HepG2 (cell line): ENCODE data around the gene GRAMD1A. TPM values are rescaled to one million over a fixed set of nuclear protein-coding genes. Genes with fewer than 3 reads are reported as not detected.

Experiments
- ATAC-seq: fragments of 200-7000 bp; cut with Tn5 transposase; 3 replicates; pipeline ENCODE4 v1.9.1; 2020; ENCODE audit warnings: mild to moderate bottlenecking, moderate library complexity
- BruUV-seq: library from RNA; stranded (reverse); fragments of 400-500 nt; replicated peaks from 2 replicates; lab custom pipeline; 2021; lab: Mats Ljungman, UMichigan
- CTCF ChIA-PET: fragments of 300-600 bp; formaldehyde crosslinking; extraction: SDS; loops from one replicate; lab custom pipeline; 2021; ENCODE audit warnings: low total read pairs, inconsistent platforms, low intra/inter-chr PET ratio; lab: Yijun Ruan, JAX
- POLR2A ChIA-PET: fragments of 350-600 bp; sonication (Branson Sonifier 250); formaldehyde crosslinking; loops from one replicate; lab custom pipeline; 2020; ENCODE audit warnings: antibody characterized with exemption, inconsistent platforms; lab: Yijun Ruan, JAX
- DNase-seq: peaks from one replicate; pipeline ENCODE4 v3.0.0-alpha.2; 2015; ENCODE audit warnings: low spot score
- FAIRE-seq: peaks from 3 replicates; lab custom pipeline; 2011; peaks lifted over from hg19 to GRCh38; lab: Jason Lieb, UNC
- H2AFZ ChIP-seq: one replicate; pipeline ENCODE4 v1.6.1; 2011; ENCODE audit warnings: low read length, inconsistent platforms
- H3K27ac ChIP-seq: fragments of 300-600 bp; 3 replicates; pipeline ENCODE4 v1.8.0; 2011; ENCODE audit warnings: mixed run types, mild to moderate bottlenecking, mixed read lengths, low read length, inconsistent platforms; ENCODE audit not compliant: insufficient read depth; ENCODE audit errors: extremely low read length
- H3K27me3 ChIP-seq, 2 experiments: fragments of 200-600 bp in 1 of 2; 2 replicates in 1 of 2; 3 replicates in 1 of 2; pipeline versions ENCODE4 v1.6.0 to v1.8.0; 2011; ENCODE audit warnings: low read length in 2 of 2, mild to moderate bottlenecking in 2 of 2, moderate library complexity in 2 of 2, inconsistent platforms in 1 of 2; ENCODE audit not compliant: insufficient read depth in 2 of 2, control insufficient read depth in 1 of 2
- H3K36me3 ChIP-seq, 2 experiments: fragments of 200-600 bp in 1 of 2; replicated peaks in 1 of 2; 2 replicates in 1 of 2; 3 replicates in 1 of 2; pipeline versions ENCODE4 v1.5.1 to v1.8.0; 2011; ENCODE audit warnings: low read length in 2 of 2, inconsistent platforms in 1 of 2; ENCODE audit not compliant: insufficient read depth in 2 of 2, control insufficient read depth in 1 of 2
- H3K4me1 ChIP-seq: 2 replicates; pipeline ENCODE4 v1.5.1; 2012; ENCODE audit warnings: low read length, inconsistent platforms; ENCODE audit not compliant: insufficient read depth
- H3K4me2 ChIP-seq: 2 replicates; pipeline ENCODE4 v1.6.0; 2011; ENCODE audit warnings: low read depth, low read length, inconsistent platforms
- H3K4me3 ChIP-seq, 3 experiments: fragments of 200-600 bp in 1 of 3; sonication (generic), shearing (Covaris generic) in 1 of 3; replicated peaks in 1 of 3; 2 replicates each; pipeline ENCODE4 v1.5.1; 2011 to 2016; ENCODE audit warnings: low read length in 3 of 3, inconsistent platforms in 2 of 3, low read depth in 2 of 3, mild to moderate bottlenecking in 2 of 3, control low read depth in 1 of 3, mixed read lengths in 1 of 3; ENCODE audit not compliant: insufficient read depth in 1 of 3
- H3K79me2 ChIP-seq: one replicate; pipeline ENCODE4 v1.6.1; 2011; ENCODE audit warnings: low read length, inconsistent platforms; ENCODE audit not compliant: insufficient read depth
- H3K9ac ChIP-seq: 2 replicates; pipeline ENCODE4 v1.6.0; 2011; ENCODE audit warnings: mild to moderate bottlenecking, low read depth, low read length, inconsistent platforms; ENCODE audit not compliant: insufficient read depth
- H3K9me3 ChIP-seq: 2 replicates; pipeline ENCODE4 v1.5.1; 2012; ENCODE audit warnings: mild to moderate bottlenecking, low read length
- H4K20me1 ChIP-seq: 2 replicates; pipeline ENCODE4 v1.6.0; 2011; ENCODE audit warnings: inconsistent platforms, mild to moderate bottlenecking, low read length, moderate library complexity; ENCODE audit not compliant: insufficient read depth
- ATM ChIP-seq: fragments of 450-650 bp; IDR thresholded peaks from 2 replicates; pipeline ENCODE4 v1.7.1; 2017; ENCODE audit warnings: mild to moderate bottlenecking, borderline replicate concordance
- KLF16 ChIP-seq, 2 experiments: sonication (generic) in 1 of 2; formaldehyde crosslinking in 1 of 2; IDR thresholded peaks; 2 replicates each; pipeline versions ENCODE4 v1.6.1 to v1.8.0; 2016 to 2023; ENCODE audit warnings: missing genetic modification reagents in 2 of 2, missing compliant biosample characterization in 1 of 2
- SP1 ChIP-seq, 2 experiments: fragments of 450-650 bp in 1 of 2; sonication (generic) in 1 of 2; formaldehyde crosslinking in 1 of 2; IDR thresholded peaks; 2 replicates each; pipeline versions ENCODE4 v1.4.0 to v1.6.1; 2016 to 2020; ENCODE audit warnings: missing genetic modification reagents in 1 of 2
- ZFX ChIP-seq: sonication (generic); formaldehyde crosslinking; IDR thresholded peaks from 2 replicates; pipeline ENCODE4 v1.4.0; 2020; ENCODE audit warnings: mild to moderate bottlenecking, low read depth, missing genetic modification reagents, moderate library complexity
- ZFY ChIP-seq: sonication (generic); formaldehyde crosslinking; IDR thresholded peaks from 2 replicates; pipeline ENCODE4 v1.4.0; 2020; ENCODE audit warnings: missing genetic modification reagents
- ZNF569 ChIP-seq: sonication (generic); formaldehyde crosslinking; IDR thresholded peaks from 2 replicates; pipeline ENCODE4 v1.5.0; 2020; ENCODE audit warnings: mild to moderate bottlenecking, missing genetic modification reagents, moderate library complexity, borderline replicate concordance
- in situ Hi-C: cut with HindIII; loops from 2 replicates; pipeline ENCODE4 v1.10.0; 2017; ENCODE audit warnings: low pct_unique_long_range_greater_than_20kb; ENCODE audit not compliant: extremely low pct_ligation_motif_present
- intact Hi-C: fragments of 100-400 bp; cut with micrococcal nuclease; formaldehyde crosslinking; loops from one replicate; pipeline ENCODE4 v1.10.0; 2022; ENCODE audit not compliant: unreplicated experiment
- polyA plus RNA-seq, 8 experiments: library from polyadenylated mRNA; depleted of rRNA in 3 of 8; stranded (reverse) in 7 of 8; unstranded in 1 of 8; fragments of >200 nt; fragmentation: Illumina TruSeq in 4 of 8; extraction: Trizol in 4 of 8; gene quantifications; 2 replicates each; pipeline versions ENCODE4 v1.2.1 to v1.2.3, GENCODE V29; 2011 to 2016; ENCODE audit warnings: low read depth in 4 of 8, missing spikeins in 1 of 8, mixed read lengths in 1 of 8; ENCODE audit not compliant: insufficient read depth in 1 of 8
- total RNA-seq, 5 experiments: library from RNA; depleted of rRNA; stranded (reverse); fragments of >200 nt; fragmentation: Illumina TruSeq; extraction: Trizol; gene quantifications; 2 replicates each; pipeline ENCODE4 v1.2.3, GENCODE V29; 2016; ENCODE audit warnings: low read depth in 1 of 5
- TF ChIP-seq, protein P1 (sequence below): sonication (generic); formaldehyde crosslinking; IDR thresholded peaks from 2 replicates; pipeline ENCODE4 v1.9.0; 2021; ENCODE audit warnings: mild to moderate bottlenecking, missing genetic modification reagents

Gene GRAMD1A
- total and polyA plus RNA-seq, 2 of the 13 experiments (the other 11 are each of a cell fraction or from before 2014, with no cell fraction given): 14.7 to 181 TPM

- no TSS peak for BruUV-seq
- no peak for FAIRE-seq
These were observed 47.0 kb upstream of the GRAMD1A start for GRCh38 chr19:34953092-34953491.

More at GRCh38 chr19:34953092-34953491, 47.0 kb upstream of the GRAMD1A start:
- Histone ChIP-seq H3K9ac (no peak overlapping the region), H3K79me2 (no peaks in the 10 kb centered on the region), H4K20me1 (no peaks in the 10 kb centered on the region; the same call in 1 of the 2 replicates), H3K27me3 (no peaks in the 10 kb centered on the region), H2AFZ (no peak overlapping the region), H3K4me3 (no peak overlapping the region), H3K4me1 (no peaks in the 10 kb centered on the region), H3K27ac (no peak overlapping the region), H3K4me2 (no peak overlapping the region), H3K9me3 (peaks cover 18% of the 10 kb centered on the region), H3K36me3 (peaks cover 10 to 17% of the 10 kb centered on the region in 2 experiments)
- TF ChIP-seq ZFX: no peak
- TF ChIP-seq ZNF569 (CRISPR knock-in tag): no peak
- no peak for TF ChIP-seq SP1 (IDR thresholded peaks at IDR 0.05)
- TF ChIP-seq SP1 (CRISPR knock-in tag; IDR thresholded peaks at IDR 0.05): no peak
- TF ChIP-seq, protein P1, sequence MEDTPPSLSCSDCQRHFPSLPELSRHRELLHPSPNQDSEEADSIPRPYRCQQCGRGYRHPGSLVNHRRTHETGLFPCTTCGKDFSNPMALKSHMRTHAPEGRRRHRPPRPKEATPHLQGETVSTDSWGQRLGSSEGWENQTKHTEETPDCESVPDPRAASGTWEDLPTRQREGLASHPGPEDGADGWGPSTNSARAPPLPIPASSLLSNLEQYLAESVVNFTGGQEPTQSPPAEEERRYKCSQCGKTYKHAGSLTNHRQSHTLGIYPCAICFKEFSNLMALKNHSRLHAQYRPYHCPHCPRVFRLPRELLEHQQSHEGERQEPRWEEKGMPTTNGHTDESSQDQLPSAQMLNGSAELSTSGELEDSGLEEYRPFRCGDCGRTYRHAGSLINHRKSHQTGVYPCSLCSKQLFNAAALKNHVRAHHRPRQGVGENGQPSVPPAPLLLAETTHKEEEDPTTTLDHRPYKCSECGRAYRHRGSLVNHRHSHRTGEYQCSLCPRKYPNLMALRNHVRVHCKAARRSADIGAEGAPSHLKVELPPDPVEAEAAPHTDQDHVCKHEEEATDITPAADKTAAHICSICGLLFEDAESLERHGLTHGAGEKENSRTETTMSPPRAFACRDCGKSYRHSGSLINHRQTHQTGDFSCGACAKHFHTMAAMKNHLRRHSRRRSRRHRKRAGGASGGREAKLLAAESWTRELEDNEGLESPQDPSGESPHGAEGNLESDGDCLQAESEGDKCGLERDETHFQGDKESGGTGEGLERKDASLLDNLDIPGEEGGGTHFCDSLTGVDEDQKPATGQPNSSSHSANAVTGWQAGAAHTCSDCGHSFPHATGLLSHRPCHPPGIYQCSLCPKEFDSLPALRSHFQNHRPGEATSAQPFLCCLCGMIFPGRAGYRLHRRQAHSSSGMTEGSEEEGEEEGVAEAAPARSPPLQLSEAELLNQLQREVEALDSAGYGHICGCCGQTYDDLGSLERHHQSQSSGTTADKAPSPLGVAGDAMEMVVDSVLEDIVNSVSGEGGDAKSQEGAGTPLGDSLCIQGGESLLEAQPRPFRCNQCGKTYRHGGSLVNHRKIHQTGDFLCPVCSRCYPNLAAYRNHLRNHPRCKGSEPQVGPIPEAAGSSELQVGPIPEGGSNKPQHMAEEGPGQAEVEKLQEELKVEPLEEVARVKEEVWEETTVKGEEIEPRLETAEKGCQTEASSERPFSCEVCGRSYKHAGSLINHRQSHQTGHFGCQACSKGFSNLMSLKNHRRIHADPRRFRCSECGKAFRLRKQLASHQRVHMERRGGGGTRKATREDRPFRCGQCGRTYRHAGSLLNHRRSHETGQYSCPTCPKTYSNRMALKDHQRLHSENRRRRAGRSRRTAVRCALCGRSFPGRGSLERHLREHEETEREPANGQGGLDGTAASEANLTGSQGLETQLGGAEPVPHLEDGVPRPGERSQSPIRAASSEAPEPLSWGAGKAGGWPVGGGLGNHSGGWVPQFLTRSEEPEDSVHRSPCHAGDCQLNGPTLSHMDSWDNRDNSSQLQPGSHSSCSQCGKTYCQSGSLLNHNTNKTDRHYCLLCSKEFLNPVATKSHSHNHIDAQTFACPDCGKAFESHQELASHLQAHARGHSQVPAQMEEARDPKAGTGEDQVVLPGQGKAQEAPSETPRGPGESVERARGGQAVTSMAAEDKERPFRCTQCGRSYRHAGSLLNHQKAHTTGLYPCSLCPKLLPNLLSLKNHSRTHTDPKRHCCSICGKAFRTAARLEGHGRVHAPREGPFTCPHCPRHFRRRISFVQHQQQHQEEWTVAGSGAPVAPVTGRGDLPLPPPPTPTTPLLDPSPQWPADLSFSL (CRISPR knock-in tag): no peak
- TF ChIP-seq ATM: no peak
- no peak for TF ChIP-seq KLF16 (CRISPR knock-in tag; IDR thresholded peaks at IDR 0.05)
- no peak for TF ChIP-seq ZFY (CRISPR knock-in tag)
- DNase-seq: no peak
- ATAC-seq: no peak
- intact Hi-C loops (no loop called here), in situ Hi-C loops (no loop called here)
- ChIA-PET CTCF (no interaction called here), POLR2A (no interaction called here)
